Ascending aorta (tissue), 2 donors: ENCODE measurements around the gene PDE6D. TPM values are rescaled to one million over a fixed set of nuclear protein-coding genes. Genes with fewer than 3 reads are reported as not detected.

ENCODE experiments used
- DNase-seq, 2 donors: peaks; one replicate each; pipeline ENCODE4 v3.0.0-alpha.2; 2019; ENCODE audit warnings: low spot score in 2 of 2
- H3K27ac ChIP-seq, 2 donors: fragments of 200-600 bp; sonication (generic); one replicate each; pipeline ENCODE4 v1.5.1; 2016 to 2017; ENCODE audit warnings: mild to moderate bottlenecking in 1 of 2
- H3K27me3 ChIP-seq: fragments of 200-600 bp; sonication (generic); one replicate; pipeline ENCODE4 v1.5.1; 2017
- H3K36me3 ChIP-seq, 2 donors: fragments of 200-600 bp; sonication (generic); one replicate each; pipeline ENCODE4 v1.5.1; 2016
- H3K4me1 ChIP-seq, 2 donors: fragments of 200-600 bp; sonication (generic); one replicate each; pipeline ENCODE4 v1.5.1; 2016 to 2017; ENCODE audit warnings: mild to moderate bottlenecking in 1 of 2
- H3K4me3 ChIP-seq, 2 donors: fragments of 200-600 bp; sonication (generic); one replicate each; pipeline ENCODE4 v1.5.1; 2016 to 2017; ENCODE audit warnings: mild to moderate bottlenecking in 1 of 2
- H3K9me3 ChIP-seq, 2 donors: fragments of 200-600 bp; sonication (generic); one replicate each; pipeline ENCODE4 v1.5.1; 2016
- intact Hi-C: fragments of 100-400 bp; cut with DNase I; formaldehyde crosslinking; loops from one replicate; pipeline ENCODE4 v1.15.1; 2023
- total RNA-seq: library from RNA; depleted of rRNA; stranded (reverse); fragments of >200 nt; gene quantifications from one replicate; pipeline ENCODE4 v1.1.0, GENCODE V29; 2016
- TF ChIP-seq, protein P1 (sequence below), 3 experiments: fragments of 200-600 bp in 2 of 3; fragments of 450-650 bp in 1 of 3; sonication (generic) in 2 of 3; IDR thresholded peaks; one replicate each; pipeline ENCODE4 v1.5.1; 2016 to 2019; ENCODE audit warnings: antibody characterized with exemption in 3 of 3, mild to moderate bottlenecking in 1 of 3, moderate library complexity in 1 of 3

Gene PDE6D
- total RNA-seq, 1 donor from 2014 or later: 34.1 TPM

DNA sequence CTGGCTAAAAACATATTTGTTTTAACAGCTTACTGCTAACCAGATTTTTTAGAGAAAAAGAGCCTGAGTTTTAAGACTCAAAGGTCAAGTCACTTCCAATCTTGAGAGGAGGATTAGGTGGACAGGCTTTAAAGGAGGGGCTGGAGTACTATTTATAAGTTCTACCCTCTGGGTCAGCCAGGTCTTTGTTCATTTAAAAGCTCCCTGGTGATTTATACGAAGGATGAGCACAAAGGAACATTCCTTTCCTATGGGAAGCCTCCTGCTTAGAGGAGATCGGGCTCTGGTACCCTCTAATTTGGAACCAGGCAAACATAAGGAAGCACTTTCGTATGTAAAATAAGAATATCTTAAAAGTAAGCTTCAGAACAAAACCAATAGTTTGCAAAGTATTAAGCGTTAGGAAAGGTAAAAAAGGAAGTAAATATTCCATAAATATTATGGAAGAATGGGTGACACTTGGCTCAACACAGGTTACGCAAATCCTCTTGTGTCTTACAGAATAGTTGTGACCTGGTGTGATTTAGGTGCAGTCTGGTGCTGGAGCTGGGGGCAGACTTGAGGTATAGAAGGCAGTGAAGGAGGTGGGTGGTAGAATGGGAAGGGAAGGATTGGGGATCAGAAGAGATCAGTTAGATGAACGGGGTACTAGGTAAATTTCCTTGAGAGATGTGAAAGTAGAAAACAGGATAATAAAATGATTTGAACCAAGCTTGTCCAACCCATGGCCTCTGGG, 35.6 kb downstream of the PDE6D start:
- Histone ChIP-seq H3K27ac (no peak overlapping the region), H3K36me3 (no peaks in the 10 kb centered on the region), H3K27me3 (no peaks in the 10 kb centered on the region), H3K9me3 (no peaks in the 10 kb centered on the region), H3K4me3 (no peak overlapping the region), H3K4me1 (no peaks in the 10 kb centered on the region)
- intact Hi-C loops: no loop called here
- no peak for DNase-seq
- TF ChIP-seq, protein P1, sequence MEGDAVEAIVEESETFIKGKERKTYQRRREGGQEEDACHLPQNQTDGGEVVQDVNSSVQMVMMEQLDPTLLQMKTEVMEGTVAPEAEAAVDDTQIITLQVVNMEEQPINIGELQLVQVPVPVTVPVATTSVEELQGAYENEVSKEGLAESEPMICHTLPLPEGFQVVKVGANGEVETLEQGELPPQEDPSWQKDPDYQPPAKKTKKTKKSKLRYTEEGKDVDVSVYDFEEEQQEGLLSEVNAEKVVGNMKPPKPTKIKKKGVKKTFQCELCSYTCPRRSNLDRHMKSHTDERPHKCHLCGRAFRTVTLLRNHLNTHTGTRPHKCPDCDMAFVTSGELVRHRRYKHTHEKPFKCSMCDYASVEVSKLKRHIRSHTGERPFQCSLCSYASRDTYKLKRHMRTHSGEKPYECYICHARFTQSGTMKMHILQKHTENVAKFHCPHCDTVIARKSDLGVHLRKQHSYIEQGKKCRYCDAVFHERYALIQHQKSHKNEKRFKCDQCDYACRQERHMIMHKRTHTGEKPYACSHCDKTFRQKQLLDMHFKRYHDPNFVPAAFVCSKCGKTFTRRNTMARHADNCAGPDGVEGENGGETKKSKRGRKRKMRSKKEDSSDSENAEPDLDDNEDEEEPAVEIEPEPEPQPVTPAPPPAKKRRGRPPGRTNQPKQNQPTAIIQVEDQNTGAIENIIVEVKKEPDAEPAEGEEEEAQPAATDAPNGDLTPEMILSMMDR (IDR thresholded peaks at IDR 0.05): no peak

DNA sequence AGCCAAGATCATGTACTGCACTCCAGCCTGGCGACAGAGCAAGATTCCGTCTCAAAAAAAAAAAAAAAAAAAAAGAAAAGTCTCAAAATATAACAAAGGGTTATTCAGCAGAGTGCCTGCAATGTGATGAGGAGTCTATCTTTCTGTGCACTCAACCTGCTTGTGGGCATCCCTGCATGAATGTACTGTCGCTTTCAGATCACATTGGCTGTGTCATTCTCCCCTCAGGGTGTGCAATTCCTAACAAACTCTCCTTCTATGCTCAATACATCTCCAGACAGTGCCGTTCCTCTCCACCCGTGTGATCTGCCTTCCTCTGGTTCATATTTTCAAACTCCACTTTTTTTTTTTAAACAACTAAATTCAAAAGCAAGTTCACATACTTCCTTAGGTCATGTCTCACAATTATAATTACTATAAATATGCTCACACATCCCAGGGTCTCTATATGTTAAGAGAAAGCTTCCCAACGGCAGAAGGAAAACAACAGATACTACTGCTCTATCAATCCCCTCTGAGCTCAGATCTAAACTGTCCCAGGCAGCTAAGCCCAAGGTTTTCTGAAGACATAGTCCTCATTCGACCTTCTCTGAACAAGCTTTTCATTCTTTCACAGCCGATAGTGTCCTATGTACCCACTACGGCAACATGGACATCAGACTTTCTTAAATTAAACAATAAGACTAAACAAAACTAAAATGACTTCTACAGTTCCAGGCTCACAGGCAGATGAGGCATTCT, 37.5 kb downstream of the PDE6D start:
- TF ChIP-seq, protein P1 (IDR thresholded peaks at IDR 0.05): no peak
- no peak overlapping the region for H3K4me3 ChIP-seq
- no peak overlapping the region for H3K27ac ChIP-seq
- no peak for DNase-seq
- intact Hi-C loops: no loop called here
- H3K36me3 ChIP-seq: peaks cover 0 to under 1% of the 10 kb centered on the region in 2 donors
- no peaks in the 10 kb centered on the region for H3K27me3 ChIP-seq
- no peaks in the 10 kb centered on the region for H3K9me3 ChIP-seq
- no peaks in the 10 kb centered on the region for H3K4me1 ChIP-seq

- intact Hi-C loops: no loop called here
- Histone ChIP-seq H3K9me3 (no peaks in the 10 kb centered on the region), H3K4me3 (no peak overlapping the region), H3K4me1 (no peaks in the 10 kb centered on the region), H3K36me3 (peaks cover 9 to 29% of the 10 kb centered on the region in 2 donors), H3K27ac (no peak overlapping the region), H3K27me3 (no peaks in the 10 kb centered on the region)
- DNase-seq: no peak
- TF ChIP-seq, protein P1 (IDR thresholded peaks at IDR 0.05): no peak
Observed at GRCh38 chr2:231737761-231738160, 43.3 kb downstream of the PDE6D start.

GRCh38 chr2:231732604-231733003, 48.5 kb downstream of the PDE6D start:
- TF ChIP-seq, protein P1 (IDR thresholded peaks at IDR 0.05): no peak
- DNase-seq: no peak
- H3K27ac ChIP-seq: no peak overlapping the region
- intact Hi-C loops: no loop called here
- no peaks in the 10 kb centered on the region for H3K4me1 ChIP-seq
- no peak overlapping the region for H3K4me3 ChIP-seq
- no peaks in the 10 kb centered on the region for H3K27me3 ChIP-seq
- peaks cover 17 to 40% of the 10 kb centered on the region in 2 donors for H3K36me3 ChIP-seq
- H3K9me3 ChIP-seq: no peaks in the 10 kb centered on the region

GRCh38 chr2:231727621-231728020, 53.5 kb downstream of the PDE6D start:
- H3K36me3 ChIP-seq: peaks cover 9 to 16% of the 10 kb centered on the region in 2 donors
- no peak overlapping the region for H3K4me3 ChIP-seq
- no peak overlapping the region for H3K27ac ChIP-seq
- intact Hi-C loops: no loop called here
- TF ChIP-seq, protein P1 (IDR thresholded peaks at IDR 0.05): no peak
- H3K27me3 ChIP-seq: no peaks in the 10 kb centered on the region
- no peaks in the 10 kb centered on the region for H3K9me3 ChIP-seq
- DNase-seq: no peak
- no peaks in the 10 kb centered on the region for H3K4me1 ChIP-seq
